Motor neuron (in vitro differentiated cells): ENCODE results near the gene USP5. TPM values are rescaled to one million over a fixed set of nuclear protein-coding genes. Genes with fewer than 3 reads are reported as not detected.
A peak's percentile ranks its signal among the peaks of the same experiment; 100 is the strongest.
"Not testable (repeated sequence)": the region's sequence is repeated elsewhere in the genome, so short reads cannot be mapped to it uniquely, and the experiment has no call there.

Experiments
- ATAC-seq, 8 experiments: fragments of 200-7000 bp; cut with Tn5 transposase; replicated peaks in 6 of 8; 2 replicates each; pipeline ENCODE4 v1.8.0; 2021; ENCODE audit warnings: mild to moderate bottlenecking in 8 of 8, moderate library complexity in 8 of 8
- H3K27ac ChIP-seq, 2 donors: fragments of 250-450 bp; sonication (Bioruptor Pico); 2 replicates each; pipeline ENCODE4 v1.9.0; 2021; ENCODE audit warnings: antibody characterized with exemption in 2 of 2, mild to moderate bottlenecking in 2 of 2, moderate library complexity in 1 of 2
- H3K4me1 ChIP-seq, 2 donors: fragments of 250-450 bp; sonication (Bioruptor Pico); replicated peaks in 1 of 2; 2 replicates each; pipeline ENCODE4 v1.6.1; 2021; ENCODE audit warnings: antibody characterized with exemption in 2 of 2, mild to moderate bottlenecking in 2 of 2, moderate library complexity in 1 of 2
- H3K4me3 ChIP-seq, 5 donors: fragments of 250-450 bp; sonication (Bioruptor Pico); 2 replicates each; pipeline ENCODE4 v1.9.0; 2021; ENCODE audit warnings: antibody characterized with exemption in 5 of 5, mild to moderate bottlenecking in 5 of 5, moderate library complexity in 4 of 5
- WGBS, 10 experiments: fragments of 450-650 bp; shearing (Covaris generic); methylation state at CpG; one replicate each; pipeline ENCODE4 v1.0.0; 2022; 5-methylcytosine and 5-hydroxymethylcytosine counted together
- in situ Hi-C, 9 experiments: fragments of 400-800 bp; cut with MboI; loops; one replicate each; pipeline ENCODE4 v1.15.0; 2021; ENCODE audit warnings: low sequenced_read_pairs in 9 of 9, low pct_unique_long_range_greater_than_20kb in 2 of 9; ENCODE audit not compliant: unreplicated experiment in 9 of 9
- total RNA-seq, 8 experiments: library from RNA; unstranded; fragments of 300-600 nt; gene quantifications; 2 replicates each; pipeline versions ENCODE4 v1.2.3 to v1.2.4, GENCODE V29; 2022

Gene USP5
- total RNA-seq, 8 experiments from 2014 or later = 52.3 to 122 (median 75.2) TPM

DNA sequence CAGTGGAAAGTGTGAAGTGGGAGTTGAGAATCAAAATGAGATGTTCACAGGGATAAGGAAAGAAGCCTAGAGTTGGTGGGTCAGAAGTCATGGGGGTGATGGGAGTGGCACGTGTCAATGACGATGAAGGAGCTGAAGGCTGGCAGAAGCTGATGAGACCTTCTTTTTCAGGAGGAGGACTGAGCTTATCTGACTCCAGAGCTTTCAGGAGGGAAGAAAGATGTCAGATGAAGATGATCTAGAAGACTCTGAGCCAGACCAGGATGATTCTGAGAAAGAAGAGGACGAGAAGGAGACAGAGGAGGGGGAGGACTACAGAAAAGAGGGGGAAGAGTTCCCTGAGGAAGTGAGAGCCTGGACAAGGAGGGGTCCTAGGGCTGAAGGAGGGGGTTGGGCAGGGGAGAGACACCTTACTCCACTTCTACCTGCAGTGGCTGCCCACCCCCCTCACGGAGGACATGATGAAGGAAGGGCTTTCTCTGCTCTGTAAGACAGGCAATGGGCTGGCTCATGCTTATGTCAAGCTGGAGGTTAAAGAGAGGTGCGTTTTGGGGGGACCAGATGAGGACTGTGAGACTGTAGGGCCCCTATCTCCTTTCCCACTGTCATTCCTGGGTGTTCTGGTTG, 53.6 kb downstream of the USP5 start:
- peaks cover 17% of the 10 kb centered on the region in 2 donors for H3K4me1 ChIP-seq
- peak overlapping the region; percentile 31 to 48 (median 43) for H3K4me3 ChIP-seq
- in situ Hi-C loops = no loop called here
- peak overlapping the region; percentile 63 to 89 for H3K27ac ChIP-seq
- ATAC-seq = no peak
- 20 to 83% (median 60%) methylated on average over 1 to 3 of the region's 5 CpGs; no CpG with 5 or more reads in 4 of the 10 experiments for WGBS, 10 experiments

DNA sequence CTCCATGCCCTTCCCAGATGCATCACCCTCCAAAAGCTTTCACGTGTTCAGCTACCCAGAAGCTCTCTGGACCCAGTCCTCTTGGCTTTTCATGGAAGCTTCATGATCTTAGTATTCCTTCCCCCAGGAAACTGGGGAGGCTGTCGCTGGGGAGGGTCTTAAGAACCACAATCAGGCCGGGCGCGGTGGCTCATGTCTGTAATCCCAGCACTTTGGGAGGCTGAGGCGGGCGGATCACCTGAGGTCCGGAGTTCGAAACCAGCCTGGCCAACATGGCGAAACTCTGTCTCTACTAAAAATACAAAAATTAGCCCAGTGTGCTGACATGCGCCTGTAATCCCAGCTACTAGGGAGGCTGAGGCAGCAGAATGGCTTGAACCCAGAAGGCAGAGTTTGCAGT, 56.2 kb downstream of the USP5 start:
- H3K27ac ChIP-seq, ATAC-seq, in situ Hi-C loops, H3K4me3 ChIP-seq: not testable (repeated sequence)
- H3K4me1 ChIP-seq = peaks cover 20 to 21% of the 10 kb centered on the region in 2 donors
- 85 to 100% (median 91%) methylated on average over 1 to 9 of the region's 11 CpGs; no CpG with 5 or more reads in 5 of the 10 experiments for WGBS, 10 experiments

DNA sequence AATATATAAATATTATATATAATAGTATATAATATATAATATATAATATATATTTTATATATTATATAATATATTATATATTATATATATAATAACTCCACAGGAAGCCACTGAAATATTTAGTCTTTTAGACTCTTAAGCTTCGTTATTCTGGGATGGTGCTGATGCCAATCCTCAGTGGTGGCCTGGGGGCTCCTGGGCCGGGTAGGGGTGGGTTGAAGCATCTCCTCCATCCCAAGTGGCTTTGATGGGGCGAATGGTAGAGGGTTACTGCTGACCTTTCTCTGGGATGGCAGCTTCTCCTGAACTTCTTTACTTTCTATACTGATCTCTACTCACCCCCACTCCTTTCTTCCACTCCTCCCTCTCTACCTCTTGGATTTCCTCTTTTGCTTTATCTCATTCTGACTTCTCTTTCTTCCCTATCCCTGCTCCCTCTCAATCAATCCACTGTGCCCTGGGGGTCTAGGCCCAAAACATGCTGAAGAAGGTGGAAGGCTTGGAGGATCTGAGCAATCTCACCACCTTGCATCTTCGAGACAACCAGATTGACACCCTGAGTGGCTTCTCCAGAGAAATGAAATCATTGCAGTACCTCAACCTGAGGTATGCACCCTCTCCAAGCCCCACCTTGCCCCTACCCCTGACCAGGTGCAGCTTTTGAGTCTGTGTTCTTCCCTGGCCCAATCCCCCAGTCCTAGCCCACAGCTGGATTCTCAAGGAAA, 57.6 kb downstream of the USP5 start:
- Histone ChIP-seq H3K4me1 (peaks cover 18 to 20% of the 10 kb centered on the region in 2 donors), H3K4me3 (no peak overlapping the region), H3K27ac (no peak overlapping the region)
- in situ Hi-C loops = no loop called here
- WGBS, 10 experiments = 80 to 100% (median 87%) methylated on average over 1 to 3 of the region's 4 CpGs; no CpG with 5 or more reads in 4 of the 10 experiments
- no peak for ATAC-seq

DNA sequence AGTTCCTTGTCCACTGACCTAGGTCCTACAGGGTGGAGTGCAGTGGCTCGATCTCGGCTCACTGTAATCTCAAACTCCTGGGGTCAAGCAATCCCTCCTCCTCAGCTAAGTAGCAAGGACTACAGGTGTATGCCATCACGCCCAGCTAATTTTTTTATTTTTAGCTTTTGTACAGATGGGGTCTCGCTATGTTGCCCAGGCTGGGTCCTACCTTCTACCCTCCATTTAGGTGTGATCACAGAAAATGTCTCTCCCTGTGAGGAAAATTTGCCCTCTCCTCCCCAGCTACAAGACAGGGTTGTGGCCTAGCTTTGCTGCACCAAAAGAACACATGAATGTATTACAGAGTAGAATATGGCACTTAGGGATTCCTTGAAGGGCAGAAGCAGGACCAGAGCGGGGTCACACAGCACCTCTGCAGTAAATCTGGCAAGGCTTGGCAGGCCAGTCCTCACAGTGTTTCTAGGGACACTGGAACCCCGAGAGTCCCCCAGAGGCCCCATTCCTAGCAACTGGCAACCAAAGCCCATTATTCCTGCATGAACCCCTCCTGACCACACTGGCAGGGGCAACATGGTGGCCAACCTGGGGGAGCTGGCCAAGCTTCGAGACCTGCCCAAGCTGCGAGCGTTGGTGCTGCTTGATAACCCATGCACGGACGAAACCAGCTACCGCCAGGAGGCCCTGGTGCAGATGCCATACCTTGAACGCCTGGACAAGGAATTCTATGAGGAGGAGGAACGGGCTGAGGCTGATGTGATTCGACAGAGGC, 60.4 kb downstream of the USP5 start:
- Histone ChIP-seq H3K4me1 (peaks cover 15 to 16% of the 10 kb centered on the region in 2 donors), H3K4me3 (no peak overlapping the region), H3K27ac (no peak overlapping the region)
- in situ Hi-C loops = no loop called here
- no peak for ATAC-seq
- WGBS, 10 experiments = 75 to 100% (median 91%) methylated on average over 3 to 13 of the region's 15 CpGs; no CpG with 5 or more reads in 3 of the 10 experiments

DNA sequence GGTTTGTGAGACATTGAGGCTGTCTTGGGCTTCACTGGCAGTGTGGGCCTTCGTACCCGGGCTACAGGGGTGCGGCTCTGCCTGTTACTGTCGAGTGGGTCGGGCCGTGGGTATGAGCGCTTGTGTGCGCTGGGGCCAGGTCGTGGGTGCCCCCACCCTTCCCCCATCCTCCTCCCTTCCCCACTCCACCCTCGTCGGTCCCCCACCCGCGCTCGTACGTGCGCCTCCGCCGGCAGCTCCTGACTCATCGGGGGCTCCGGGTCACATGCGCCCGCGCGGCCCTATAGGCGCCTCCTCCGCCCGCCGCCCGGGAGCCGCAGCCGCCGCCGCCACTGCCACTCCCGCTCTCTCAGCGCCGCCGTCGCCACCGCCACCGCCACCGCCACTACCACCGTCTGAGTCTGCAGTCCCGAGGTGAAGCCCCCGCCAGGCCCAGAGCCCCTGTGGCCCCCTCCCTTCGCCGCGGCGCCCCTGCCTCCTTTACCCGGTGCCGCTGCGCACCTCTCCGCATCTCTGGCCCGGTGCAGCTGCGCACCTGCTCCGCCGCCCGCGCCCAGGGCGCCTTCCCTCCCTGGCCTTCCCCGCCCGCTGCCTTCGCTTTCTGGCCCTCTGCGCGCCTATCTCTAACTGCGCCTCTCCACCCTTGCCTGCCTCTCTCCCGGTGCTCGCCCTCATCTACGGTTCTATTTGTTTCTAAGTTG, 62.4 kb downstream of the USP5 start, which contains the start of gene ENO2:
TSS of gene ENO2 (plus strand) at position 335 of the 701 bp plus-strand sequence. CDS start 1,253 bp downstream, outside the sequence.
- in situ Hi-C loops = no loop called here
- peak; percentile 84 to 94 (median 90) for ATAC-seq
- 0% methylated on average over 8 of the region's 68 CpGs; no CpG with 5 or more reads in 9 of the 10 experiments for WGBS, 10 experiments
- peak within 1 kb of the TSS; percentile 88 to 96 for H3K27ac ChIP-seq
- peak within 1 kb of the TSS; percentile 71 to 99 (median 96) for H3K4me3 ChIP-seq
- H3K4me1 ChIP-seq = peaks cover 15 to 16% of the 10 kb centered on the region in 2 donors

DNA sequence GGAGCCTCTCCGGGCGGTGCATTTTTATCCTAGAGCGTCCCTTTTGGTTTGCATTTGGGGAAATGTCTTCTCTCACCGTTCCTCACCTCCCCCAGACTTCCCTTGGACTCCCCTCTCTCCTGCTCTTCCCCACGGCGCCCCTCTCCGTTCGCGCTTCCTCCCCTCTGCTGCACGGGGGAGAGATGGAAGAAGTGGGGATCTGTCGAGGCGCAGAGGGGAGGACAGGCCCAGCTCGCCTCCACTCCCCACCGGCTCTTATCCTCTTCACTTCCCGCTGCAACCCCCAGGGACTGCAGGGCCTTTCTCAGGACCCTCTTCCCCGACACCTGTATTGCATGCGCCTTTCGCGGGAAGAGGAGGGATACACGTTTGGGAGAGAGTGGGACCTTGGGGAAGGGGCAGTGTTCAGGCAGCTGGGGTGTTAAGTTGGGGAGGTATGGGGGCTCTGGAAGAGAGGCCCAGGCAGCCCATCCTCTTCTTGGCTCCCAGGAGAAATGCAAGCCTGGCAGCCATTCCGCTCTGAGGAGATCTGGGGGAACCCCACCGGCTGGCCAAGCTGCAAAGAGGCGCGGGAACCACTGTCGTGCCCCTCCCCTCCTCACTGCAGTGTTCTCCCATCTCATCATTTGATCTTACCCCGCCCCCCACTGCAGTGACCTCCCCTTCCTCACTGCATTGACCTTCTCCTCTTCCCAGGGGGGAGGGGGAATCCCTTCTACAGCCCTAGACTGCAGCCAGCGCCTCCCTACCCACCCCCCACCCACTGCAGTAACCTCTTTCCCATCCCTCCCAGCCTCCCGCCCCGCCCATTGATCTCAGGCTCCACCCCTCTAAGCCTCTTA, 63.2 kb downstream of the USP5 start:
- WGBS, 10 experiments = no CpG with 5 or more reads among the region's 29 CpGs
- peak overlapping the region; percentile 88 to 96 for H3K27ac ChIP-seq
- H3K4me3 ChIP-seq = peak overlapping the region; percentile 71 to 99 (median 96)
- in situ Hi-C loops = no loop called here
- ATAC-seq = peak in 6 of 8 experiments; percentile 5 to 64 (median 46)
- peaks cover 15 to 16% of the 10 kb centered on the region in 2 donors for H3K4me1 ChIP-seq

DNA sequence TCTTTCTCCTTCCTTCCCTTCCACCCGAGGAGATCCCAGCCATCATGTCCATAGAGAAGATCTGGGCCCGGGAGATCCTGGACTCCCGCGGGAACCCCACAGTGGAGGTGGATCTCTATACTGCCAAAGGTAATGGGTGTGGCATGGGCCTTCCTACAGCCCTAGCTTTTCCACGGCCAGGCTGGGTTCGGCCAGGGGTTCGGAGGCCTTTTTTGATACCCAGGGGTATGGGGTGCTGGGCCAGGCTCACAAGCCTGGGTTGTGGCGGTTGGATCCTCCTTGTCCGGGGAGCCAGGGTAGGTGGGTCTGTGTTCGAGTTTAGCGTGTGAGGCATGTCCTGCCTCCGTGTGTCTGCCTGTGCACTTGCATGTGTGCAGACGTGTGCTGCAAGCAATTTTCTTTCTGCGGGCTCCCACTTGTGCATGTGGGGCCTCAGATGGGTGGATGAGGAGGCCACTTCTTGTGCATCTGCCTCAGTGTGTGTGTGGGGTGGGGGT, 63.9 kb downstream of the USP5 start:
- Histone ChIP-seq H3K4me1 (peaks cover 15 to 16% of the 10 kb centered on the region in 2 donors), H3K27ac (no peak overlapping the region), H3K4me3 (peak overlapping the region; percentile 71 to 99 (median 96))
- WGBS, 10 experiments = 22 to 100% (median 90%) methylated on average over 1 to 3 of the region's 14 CpGs; no CpG with 5 or more reads in 6 of the 10 experiments
- ATAC-seq = no peak
- in situ Hi-C loops = no loop called here

Other genes with a start within 250 kb of the USP5 start
- 100 to 1,000 TPM; 190 to 382 (median 259) TPM for gene CHD4, start 244.8 kb upstream of the USP5 start, total RNA-seq
- gene LPAR5, start 216.2 kb upstream of the USP5 start, total RNA-seq = under 1 TPM; 0.08 to 0.95 (median 0.19) TPM
- 1 to 10 TPM in 4 of 8 experiments, under 1 TPM in 4; 0.51 to 2.6 (median 1.1) TPM for gene ACRBP, start 204.7 kb upstream of the USP5 start, total RNA-seq
- gene ING4, start 189.0 kb upstream of the USP5 start, total RNA-seq = 100 to 1,000 TPM in 1 of 8 experiments, 10 to 100 TPM in 7; 34.3 to 108 (median 81.6) TPM
- gene ZNF384, start 162.8 kb upstream of the USP5 start, total RNA-seq = 10 to 100 TPM; 16.9 to 48.5 (median 32.7) TPM
- gene PIANP, start 151.3 kb upstream of the USP5 start, total RNA-seq = 1 to 10 TPM in 7 of 8 experiments, under 1 TPM in 1; 0.94 to 7.9 (median 2.8) TPM
- 100 to 1,000 TPM in 1 of 8 experiments, 10 to 100 TPM in 7; 23.0 to 115 (median 44.1) TPM for gene COPS7A, start 128.1 kb upstream of the USP5 start, total RNA-seq
- gene MLF2, start 99.0 kb upstream of the USP5 start, total RNA-seq = 100 to 1,000 TPM; 122 to 181 (median 151) TPM
- 100 to 1,000 TPM; 117 to 609 (median 256) TPM for gene PTMS, start 85.8 kb upstream of the USP5 start, total RNA-seq
- gene LAG3, start 79.6 kb upstream of the USP5 start, total RNA-seq = 1 to 10 TPM in 3 of 8 experiments, under 1 TPM in 5; 0.21 to 2.8 (median 0.66) TPM
- gene CD4, start 62.6 kb upstream of the USP5 start, total RNA-seq = 1 to 10 TPM in 5 of 8 experiments, under 1 TPM in 3; 0.49 to 2.8 (median 1.1) TPM
- gene GPR162, start 30.3 kb upstream of the USP5 start, total RNA-seq = 10 to 100 TPM in 5 of 8 experiments, 1 to 10 TPM in 3; 4.8 to 48.2 (median 32.8) TPM
- 10 to 100 TPM in 7 of 8 experiments, 1 to 10 TPM in 1; 9.9 to 31.2 (median 17.8) TPM for gene P3H3, start 23.7 kb upstream of the USP5 start, total RNA-seq
- gene GNB3, start 11.2 kb upstream of the USP5 start, total RNA-seq = 1 to 10 TPM; 1.1 to 8.4 (median 4.5) TPM
- gene CDCA3, start 864 bp upstream of the USP5 start, total RNA-seq = 10 to 100 TPM in 3 of 8 experiments, 1 to 10 TPM in 5; 3.0 to 36.3 (median 6.2) TPM
- 100 to 1,000 TPM; 544 to 781 (median 685) TPM for gene TPI1, start 15.4 kb downstream of the USP5 start, total RNA-seq
- 10 to 100 TPM in 3 of 8 experiments, 1 to 10 TPM in 5; 6.3 to 13.6 (median 8.3) TPM for gene SPSB2, start 21.2 kb downstream of the USP5 start, total RNA-seq
- 10 to 100 TPM in 3 of 8 experiments, 1 to 10 TPM in 5; 4.1 to 51.0 (median 7.1) TPM for gene LRRC23, start 52.7 kb downstream of the USP5 start, total RNA-seq
- gene ENO2, start 62.4 kb downstream of the USP5 start, total RNA-seq = 100 to 1,000 TPM in 5 of 8 experiments, 1 to 10 TPM in 3; 2.6 to 399 (median 169) TPM
- gene ATN1, start 75.8 kb downstream of the USP5 start, total RNA-seq = 10 to 100 TPM in 6 of 8 experiments, 1 to 10 TPM in 2; 4.3 to 51.5 (median 15.8) TPM
- not detected for gene RNU7-1, start 91.7 kb downstream of the USP5 start, total RNA-seq
- 100 to 1,000 TPM; 150 to 828 (median 513) TPM for gene C12orf57, start 91.9 kb downstream of the USP5 start, total RNA-seq
- 1 to 10 TPM in 2 of 8 experiments, under 1 TPM in 6; 0.22 to 2.4 (median 0.88) TPM for gene PTPN6, start 99.2 kb downstream of the USP5 start, total RNA-seq
- gene PHB2, start 118.5 kb downstream of the USP5 start, total RNA-seq = 100 to 1,000 TPM; 146 to 327 (median 222) TPM
- gene EMG1, start 118.8 kb downstream of the USP5 start, total RNA-seq = 10 to 100 TPM; 19.5 to 53.0 (median 31.6) TPM
- 100 to 1,000 TPM in 1 of 8 experiments, 10 to 100 TPM in 5, 1 to 10 TPM in 2; 7.8 to 168 (median 19.7) TPM for gene LPCAT3, start 166.3 kb downstream of the USP5 start, total RNA-seq
- gene C1S, start 208.6 kb downstream of the USP5 start, total RNA-seq = 100 to 1,000 TPM in 3 of 8 experiments, 10 to 100 TPM in 1, 1 to 10 TPM in 4; 1.3 to 909 (median 17.9) TPM
- gene C1R, start 240.3 kb downstream of the USP5 start, total RNA-seq = 100 to 1,000 TPM in 1 of 8 experiments, 10 to 100 TPM in 3, 1 to 10 TPM in 3, under 1 TPM in 1; 0.79 to 747 (median 6.4) TPM